Measurements from ENCODE around the gene ADAMTS17.

ADAMTS17 gene

GRCh38 chr15:100276506-100276905, 65.3 kb downstream of the ADAMTS17 start:
- no peak for DNase-seq (ENCODE audit: low spot score)

- no peak for DNase-seq (ENCODE audit: low spot score)
These were observed 66.1 kb downstream of the ADAMTS17 start for GRCh38 chr15:100275641-100276040.

- DNase-seq (ENCODE audit: low spot score), result no peak
These were observed 71.9 kb downstream of the ADAMTS17 start for GRCh38 chr15:100269831-100270230.

- DNase-seq (ENCODE audit: low spot score), result no peak
These were observed 75.6 kb downstream of the ADAMTS17 start for GRCh38 chr15:100266166-100266565.

GRCh38 chr15:100265641-100266035, 76.1 kb downstream of the ADAMTS17 start:
- no peak for DNase-seq (ENCODE audit: low spot score)

GRCh38 chr15:100264994-100265640, 76.7 kb downstream of the ADAMTS17 start:
- no peak for DNase-seq (ENCODE audit: low spot score)

- no peak for DNase-seq (ENCODE audit: low spot score)
These were observed 77.9 kb downstream of the ADAMTS17 start for GRCh38 chr15:100263721-100264455.

GRCh38 chr15:100263031-100263430, 78.7 kb downstream of the ADAMTS17 start:
- DNase-seq (ENCODE audit: low spot score), result no peak

GRCh38 chr15:100261302-100262240, 80.2 kb downstream of the ADAMTS17 start:
- no peak for DNase-seq (ENCODE audit: low spot score)

- no peak for DNase-seq (ENCODE audit: low spot score)
These were observed 82.5 kb downstream of the ADAMTS17 start for GRCh38 chr15:100259266-100259665.

- no peak for DNase-seq (ENCODE audit: low spot score)
These were observed 84.7 kb downstream of the ADAMTS17 start for GRCh38 chr15:100256970-100257650.

GRCh38 chr15:100256101-100256969, 85.4 kb downstream of the ADAMTS17 start:
- no peak for DNase-seq (ENCODE audit: low spot score)

GRCh38 chr15:100255644-100256043, 86.1 kb downstream of the ADAMTS17 start:
- DNase-seq (ENCODE audit: low spot score), result no peak

- DNase-seq (ENCODE audit: low spot score), result no peak
These were observed 87.1 kb downstream of the ADAMTS17 start for GRCh38 chr15:100254691-100255090.

GRCh38 chr15:100254285-100254684, 87.5 kb downstream of the ADAMTS17 start:
- DNase-seq (ENCODE audit: low spot score), result no peak

GRCh38 chr15:100253640-100254039, 88.1 kb downstream of the ADAMTS17 start:
- no peak for DNase-seq (ENCODE audit: low spot score)

- no peak for DNase-seq (ENCODE audit: low spot score)
These were observed 88.9 kb downstream of the ADAMTS17 start for GRCh38 chr15:100252779-100253417.

- DNase-seq (ENCODE audit: low spot score), result no peak
These were observed 89.4 kb downstream of the ADAMTS17 start for GRCh38 chr15:100252359-100252758.

- DNase-seq (ENCODE audit: low spot score), result no peak
These were observed 91.5 kb downstream of the ADAMTS17 start for GRCh38 chr15:100250176-100250800.

Data from germinal center (tissue), 1 donor.